GM12865 (cell line): ENCODE data around the gene CCDC110.

Experiments
- DNase-seq: peaks from one replicate; pipeline ENCODE4 v3.0.0; 2010; ENCODE audit warnings: low read depth
- H3K4me3 ChIP-seq: 2 replicates; pipeline ENCODE4 v1.5.1; 2011; ENCODE audit warnings: mild to moderate bottlenecking, low read depth, low read length, control low read depth
- TF ChIP-seq, protein P1 (sequence below): IDR thresholded peaks from 2 replicates; pipeline ENCODE4 v1.5.1; 2011; ENCODE audit warnings: low read length, control low read depth, low read depth, inconsistent platforms; ENCODE audit not compliant: insufficient read depth; ENCODE audit errors: missing control alignments

CCDC110 gene

DNA sequence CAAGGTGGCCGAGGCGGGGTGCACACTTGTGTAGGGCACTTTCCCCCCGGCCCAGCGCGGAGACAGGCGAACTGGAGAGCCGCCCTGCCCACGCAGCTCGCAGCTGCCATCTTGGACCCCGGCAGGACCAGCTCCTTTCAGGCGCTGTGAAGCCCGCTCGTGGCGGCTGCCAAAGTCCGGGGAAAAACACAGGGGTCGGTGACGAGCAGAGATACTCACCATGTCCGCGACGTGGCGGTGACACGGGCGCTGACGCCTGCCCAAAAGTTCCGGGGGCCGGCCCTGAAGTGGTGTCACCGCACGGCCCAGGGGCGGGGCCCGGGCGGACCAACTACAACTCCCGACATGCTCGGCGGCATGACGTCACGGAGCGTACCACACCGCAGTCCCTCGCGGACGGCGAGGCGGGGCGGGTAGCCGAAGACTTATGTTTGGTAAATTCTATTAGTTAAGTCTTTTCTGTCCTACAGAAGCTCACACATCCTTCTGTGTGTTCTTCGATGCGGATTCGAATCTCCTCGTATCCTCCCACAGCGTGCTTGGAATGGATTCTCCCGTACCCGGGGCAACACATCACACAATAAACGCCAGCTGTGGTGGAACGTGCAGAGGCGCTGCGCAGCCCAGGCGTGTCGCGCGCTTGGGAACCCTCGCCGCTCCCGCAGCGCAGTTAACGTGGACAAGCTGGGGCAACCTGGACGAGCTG lies 45.7 kb downstream of the CCDC110 start, which contains the start of gene UFSP2:
UFSP2 (minus strand) TSS at position 318 of the 706 bp plus-strand sequence; CDS start at position 222, 96 bp downstream.
- H3K4me3 ChIP-seq, result peak within 1 kb of the TSS; percentile 78
- DNase-seq, result peak; percentile 94
- TF ChIP-seq, protein P1, sequence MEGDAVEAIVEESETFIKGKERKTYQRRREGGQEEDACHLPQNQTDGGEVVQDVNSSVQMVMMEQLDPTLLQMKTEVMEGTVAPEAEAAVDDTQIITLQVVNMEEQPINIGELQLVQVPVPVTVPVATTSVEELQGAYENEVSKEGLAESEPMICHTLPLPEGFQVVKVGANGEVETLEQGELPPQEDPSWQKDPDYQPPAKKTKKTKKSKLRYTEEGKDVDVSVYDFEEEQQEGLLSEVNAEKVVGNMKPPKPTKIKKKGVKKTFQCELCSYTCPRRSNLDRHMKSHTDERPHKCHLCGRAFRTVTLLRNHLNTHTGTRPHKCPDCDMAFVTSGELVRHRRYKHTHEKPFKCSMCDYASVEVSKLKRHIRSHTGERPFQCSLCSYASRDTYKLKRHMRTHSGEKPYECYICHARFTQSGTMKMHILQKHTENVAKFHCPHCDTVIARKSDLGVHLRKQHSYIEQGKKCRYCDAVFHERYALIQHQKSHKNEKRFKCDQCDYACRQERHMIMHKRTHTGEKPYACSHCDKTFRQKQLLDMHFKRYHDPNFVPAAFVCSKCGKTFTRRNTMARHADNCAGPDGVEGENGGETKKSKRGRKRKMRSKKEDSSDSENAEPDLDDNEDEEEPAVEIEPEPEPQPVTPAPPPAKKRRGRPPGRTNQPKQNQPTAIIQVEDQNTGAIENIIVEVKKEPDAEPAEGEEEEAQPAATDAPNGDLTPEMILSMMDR, result no peak

DNA sequence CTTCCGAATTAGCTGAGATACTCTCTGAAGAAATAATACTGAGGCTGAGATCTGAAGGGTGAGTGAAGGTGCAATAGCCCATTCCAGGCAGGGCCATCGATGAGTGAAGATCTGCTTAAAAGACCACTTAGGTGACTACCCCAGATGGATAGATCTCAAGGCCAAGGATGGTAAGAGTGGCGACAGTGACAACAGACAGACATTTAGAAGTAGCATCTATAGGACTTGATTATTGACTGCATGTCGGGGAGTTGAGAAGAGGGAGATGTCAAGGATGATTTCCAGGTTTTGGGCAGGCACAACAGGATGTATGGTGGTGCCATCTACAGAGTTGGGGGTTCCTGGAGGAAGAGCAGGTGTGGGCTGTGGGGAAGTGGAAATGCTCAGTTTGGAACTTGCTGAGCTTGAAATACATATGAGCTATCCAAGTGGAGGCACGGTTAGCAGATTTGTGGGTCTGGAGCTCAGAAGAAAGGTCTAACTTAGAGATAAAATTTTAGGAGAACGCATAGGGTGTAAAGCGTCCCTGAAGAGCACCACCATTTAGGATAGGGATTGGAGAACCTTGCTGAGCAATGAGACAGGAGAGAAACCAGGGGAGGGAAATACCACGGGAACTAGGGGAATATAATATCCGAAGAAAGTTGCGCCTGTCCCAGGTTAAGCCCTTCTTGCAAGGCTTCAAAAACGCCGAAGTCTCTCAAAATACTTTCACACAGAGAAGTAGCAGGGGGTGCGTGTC lies 46.5 kb downstream of the CCDC110 start:
- H3K4me3 ChIP-seq, result peak overlapping the region; percentile 78
- peak; percentile 38 for DNase-seq
- TF ChIP-seq, protein P1, result no peak

DNA sequence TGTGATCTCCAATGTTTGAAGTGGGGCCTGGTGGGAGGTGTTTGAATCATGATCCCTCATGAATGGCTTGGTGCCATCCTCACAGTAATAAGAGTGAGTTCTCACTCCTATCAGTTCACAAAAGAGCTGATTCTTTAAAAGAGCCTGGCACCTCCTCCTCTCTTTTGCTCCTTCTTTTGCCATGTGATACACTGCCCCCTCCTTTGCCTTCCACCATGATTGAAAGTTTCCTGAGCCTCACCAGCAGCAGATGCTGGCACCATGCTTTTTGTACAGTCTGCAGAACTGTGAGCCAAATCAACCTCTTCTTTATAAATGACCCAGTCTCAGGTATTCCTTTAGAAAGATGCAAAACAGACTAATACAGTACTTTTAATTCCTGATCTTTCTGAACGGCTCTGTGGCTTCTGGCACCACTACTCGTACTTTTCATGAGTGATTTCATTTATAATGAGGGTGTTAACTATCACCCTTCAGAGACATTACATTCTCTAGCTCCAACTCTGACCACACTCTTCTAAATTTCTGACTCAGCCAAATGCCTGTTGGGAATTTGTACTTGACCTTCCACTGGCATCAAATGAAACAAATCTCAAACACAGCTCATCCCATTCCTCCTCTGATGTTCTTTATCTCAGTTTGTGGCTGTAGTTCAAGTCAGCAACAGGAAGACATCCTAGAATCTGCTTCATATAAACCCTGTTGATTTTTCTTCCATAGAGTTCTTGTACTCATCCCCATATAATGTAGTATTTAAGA lies 50.0 kb downstream of the CCDC110 start:
- TF ChIP-seq, protein P1, result no peak
- no peak for DNase-seq
- no peak overlapping the region for H3K4me3 ChIP-seq

DNA sequence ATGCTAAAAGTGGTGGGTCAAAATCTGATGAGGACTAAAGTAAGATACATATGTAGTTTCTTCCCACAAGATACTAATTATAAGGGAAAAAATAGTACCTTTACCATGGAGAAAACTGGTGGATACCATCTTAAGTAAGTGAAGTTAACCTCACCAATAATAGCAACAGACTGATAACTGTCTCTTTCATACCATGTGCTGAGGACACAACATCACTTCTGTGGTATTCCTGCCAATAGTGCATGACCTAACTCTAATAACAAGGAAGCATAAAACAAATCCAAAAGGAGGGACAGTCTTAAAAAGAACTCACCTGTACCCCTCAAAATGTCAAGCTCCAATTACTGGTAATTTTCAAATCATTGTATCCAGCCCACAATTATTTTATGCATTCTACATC lies 54.6 kb downstream of the CCDC110 start:
- DNase-seq, result no peak
- H3K4me3 ChIP-seq, result no peak overlapping the region
- TF ChIP-seq, protein P1, result no peak

DNA sequence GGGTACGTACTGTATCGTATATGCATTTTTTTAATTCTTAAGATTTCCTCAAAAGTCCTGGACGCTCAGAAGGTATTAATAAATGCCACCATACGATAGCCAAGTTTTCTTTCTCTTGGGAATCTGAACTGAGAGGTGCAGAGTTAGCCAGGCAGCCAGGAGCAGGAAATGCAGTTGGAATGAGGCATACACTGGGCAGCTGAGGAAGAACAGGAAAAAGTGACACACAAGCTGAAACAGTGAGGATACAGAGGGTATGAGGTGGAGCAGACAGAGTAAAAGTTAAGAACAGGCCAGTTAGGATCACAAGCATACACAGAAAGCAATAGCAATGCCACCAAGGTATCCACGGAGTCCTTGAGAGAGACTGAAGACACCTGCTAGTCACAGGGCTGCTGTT lies 59.1 kb downstream of the CCDC110 start:
- DNase-seq, result no peak
- TF ChIP-seq, protein P1, result no peak
- H3K4me3 ChIP-seq, result no peak overlapping the region

DNA sequence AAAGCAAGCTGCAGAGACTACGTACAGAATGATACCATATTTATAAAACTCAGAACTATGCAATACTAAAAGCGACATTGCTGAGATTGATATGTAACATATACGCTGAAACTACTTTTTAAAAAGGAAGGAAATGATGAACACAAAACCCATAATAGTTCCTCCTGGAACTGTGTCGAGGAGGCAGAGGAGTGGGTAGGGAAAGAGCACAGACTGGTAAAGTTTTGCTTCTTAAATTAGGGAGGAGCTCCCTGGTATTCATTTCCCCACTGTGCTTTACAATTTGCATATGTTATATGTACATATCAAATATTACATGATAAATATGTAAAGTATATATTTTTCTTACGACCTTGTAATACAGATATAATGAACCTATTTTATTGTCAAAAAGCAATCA lies 59.7 kb downstream of the CCDC110 start:
- TF ChIP-seq, protein P1, result no peak
- H3K4me3 ChIP-seq, result no peak overlapping the region
- DNase-seq, result no peak
